Activated naive CD4-positive, alpha-beta T cell (primary cell): ENCODE measurements around the gene GUCY1A1.

ENCODE experiments used
- DNase-seq, 4 experiments: peaks; one replicate each; lab custom pipeline; 2025; lab: John Stamatoyannopoulos, UW

Gene GUCY1A1

DNA sequence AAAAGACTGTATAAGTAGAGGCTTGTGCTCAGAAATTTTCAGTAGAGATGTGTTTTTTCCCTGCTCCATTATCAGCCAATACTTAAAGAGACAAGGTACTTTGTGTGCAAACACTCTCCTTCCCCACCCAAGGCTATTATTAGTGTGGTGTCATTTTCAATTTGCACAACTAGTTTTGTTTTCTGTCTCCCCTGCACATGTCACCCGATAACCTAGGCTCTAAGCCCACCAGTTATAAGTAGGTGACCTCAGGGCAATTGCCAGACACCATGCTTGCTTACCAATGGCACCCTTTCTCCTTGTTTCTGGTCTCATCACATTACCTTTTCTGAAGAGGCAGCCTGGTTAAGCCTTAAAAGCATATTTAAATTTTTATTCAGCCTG is 8.0 kb upstream of the GUCY1A1 start:
- no peak for DNase-seq

DNA sequence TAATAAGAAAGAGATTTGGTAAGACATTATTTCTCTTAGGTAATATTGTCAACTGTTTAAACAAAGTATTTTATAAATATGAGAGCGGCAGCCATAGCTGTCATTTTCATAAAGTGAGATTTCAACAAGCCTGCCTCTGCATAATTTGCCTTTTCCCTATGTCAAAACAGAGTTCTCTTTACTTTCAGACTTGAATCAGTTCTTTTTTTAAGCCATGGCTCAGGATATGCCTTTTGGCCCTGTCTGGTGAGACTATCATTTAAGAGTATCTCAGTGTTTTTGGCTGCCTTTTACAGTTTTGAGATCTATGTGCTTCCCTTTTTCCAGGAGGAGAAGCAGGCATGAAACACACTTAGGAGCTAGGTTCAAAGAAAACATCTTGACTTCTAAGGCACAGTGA is 7.5 kb upstream of the GUCY1A1 start:
- DNase-seq: no peak

DNA sequence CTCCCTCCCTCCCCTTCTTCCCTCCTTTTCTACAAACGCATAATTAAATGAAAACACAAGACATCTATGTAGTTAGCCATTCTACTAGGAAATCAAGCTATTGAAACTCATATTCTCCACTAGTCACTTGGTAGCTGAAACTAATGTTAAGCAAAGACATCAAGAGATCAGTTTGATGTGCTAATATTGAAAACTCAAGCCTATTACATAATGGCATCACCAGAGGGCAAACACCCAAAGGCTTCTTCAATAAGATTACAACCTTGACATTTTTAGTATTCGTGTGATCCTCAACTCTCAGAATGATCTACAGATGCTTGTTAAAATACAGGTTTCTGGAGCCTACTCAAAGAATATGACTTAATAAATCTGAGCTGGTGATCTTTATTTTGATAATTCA is 6.2 kb upstream of the GUCY1A1 start:
- DNase-seq: no peak

DNA sequence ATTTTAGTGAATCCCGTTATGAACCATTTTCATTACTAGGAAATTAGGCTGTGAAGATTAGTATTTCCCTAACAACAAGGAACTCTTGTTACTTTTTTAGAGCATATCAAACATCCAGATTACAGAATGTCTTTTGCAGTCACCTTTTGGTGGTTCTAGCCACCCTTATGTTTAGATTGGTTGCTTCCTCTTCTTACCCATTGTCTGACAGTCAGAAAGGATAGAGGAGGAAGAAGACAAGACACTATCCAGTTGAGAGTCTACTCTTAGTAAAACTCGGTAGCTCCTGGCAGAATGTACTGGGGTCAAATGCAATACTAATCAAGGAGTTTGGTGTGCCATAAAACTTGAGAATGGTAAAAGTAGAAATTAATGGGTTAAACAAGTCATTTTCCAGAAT is 1.6 kb upstream of the GUCY1A1 start:
- no peak for DNase-seq

DNA sequence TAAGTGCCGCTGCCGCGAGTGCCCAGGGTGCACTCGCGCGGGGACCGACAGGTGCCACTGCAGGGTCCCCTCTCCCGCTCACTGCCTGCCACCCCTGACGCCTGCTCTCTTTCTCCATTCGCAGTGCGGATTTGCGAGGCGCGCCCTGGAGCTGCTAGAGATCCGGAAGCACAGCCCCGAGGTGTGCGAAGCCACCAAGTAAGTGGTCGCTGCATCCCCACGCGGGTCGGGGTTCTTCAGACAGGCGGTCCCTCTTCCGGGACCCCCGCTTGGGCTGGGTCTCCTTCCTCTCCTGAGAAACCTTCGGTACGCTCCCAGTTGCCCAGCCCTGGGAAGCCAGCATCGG is 547 bp downstream of the GUCY1A1 start:
- DNase-seq: peak in 3 of 4 experiments; percentile 1 to 4 (median 1)

DNA sequence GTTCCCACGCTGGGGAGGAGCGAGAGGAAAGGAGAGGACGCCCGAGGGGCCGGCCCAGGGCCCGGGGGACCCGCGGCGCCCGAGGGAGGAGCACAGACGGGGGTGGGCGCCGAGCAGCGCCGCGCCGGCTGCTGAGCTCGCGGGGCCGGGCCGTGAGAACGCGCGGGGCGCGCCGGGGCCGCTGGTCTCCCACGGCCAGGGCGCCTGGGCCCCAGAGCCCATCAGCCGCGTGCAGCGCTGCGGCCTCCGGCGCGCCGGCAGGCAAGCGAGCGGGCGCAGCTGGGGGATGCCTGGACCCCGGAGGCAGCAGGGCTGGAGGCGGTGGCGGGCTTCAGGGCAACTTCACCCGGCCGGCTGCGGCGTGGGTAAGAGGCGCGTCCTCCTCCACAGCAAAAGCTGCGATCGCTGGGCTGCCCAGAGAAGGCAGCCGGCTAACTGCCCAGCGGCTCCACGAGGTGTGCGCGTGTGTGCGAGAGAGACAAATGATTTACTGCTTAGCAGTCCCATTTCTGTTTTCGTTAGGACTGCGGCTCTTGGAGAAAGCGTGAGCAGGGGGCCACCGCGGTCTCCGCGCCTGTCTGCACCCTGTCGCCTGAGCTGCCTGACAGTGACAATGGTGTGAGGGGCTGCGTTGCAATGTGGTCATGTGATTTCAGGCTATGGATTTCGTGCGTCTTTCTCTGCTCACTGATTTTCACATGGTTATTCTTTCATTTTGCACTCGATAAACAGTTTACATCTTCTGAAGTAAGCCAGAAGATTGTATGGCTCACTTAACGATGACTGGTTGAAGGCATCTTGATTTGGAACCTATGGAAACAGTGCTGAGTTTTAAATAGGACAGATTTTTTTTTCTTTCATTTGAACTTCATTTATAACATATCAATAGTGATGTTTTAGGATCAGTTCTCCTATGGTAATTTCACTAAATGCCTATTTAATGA is 1.2 kb downstream of the GUCY1A1 start:
- no peak for DNase-seq

DNA sequence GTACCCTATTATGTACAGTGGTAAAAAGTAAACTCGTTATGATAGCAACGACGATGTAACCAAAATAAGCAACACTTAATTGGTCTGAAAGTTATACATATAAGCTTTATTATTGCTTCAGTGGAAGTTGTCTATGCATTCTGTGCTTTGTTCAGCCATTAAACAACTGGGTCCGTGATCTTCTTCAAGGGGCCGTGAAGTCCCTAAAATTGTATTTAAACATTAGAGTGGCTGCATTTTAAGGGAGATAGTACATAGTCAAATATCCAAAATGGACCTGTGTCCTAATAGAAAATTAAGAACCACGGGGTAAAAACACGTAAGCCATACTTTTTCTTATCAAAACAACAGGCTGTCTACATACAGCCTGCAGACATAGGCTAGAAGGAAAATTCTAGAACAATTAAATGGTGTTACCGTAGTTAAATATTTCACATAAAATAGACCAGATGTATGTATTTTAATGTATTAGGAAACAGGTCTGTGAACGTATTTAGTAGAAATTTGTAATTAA is 2.1 kb downstream of the GUCY1A1 start:
- no peak for DNase-seq

DNA sequence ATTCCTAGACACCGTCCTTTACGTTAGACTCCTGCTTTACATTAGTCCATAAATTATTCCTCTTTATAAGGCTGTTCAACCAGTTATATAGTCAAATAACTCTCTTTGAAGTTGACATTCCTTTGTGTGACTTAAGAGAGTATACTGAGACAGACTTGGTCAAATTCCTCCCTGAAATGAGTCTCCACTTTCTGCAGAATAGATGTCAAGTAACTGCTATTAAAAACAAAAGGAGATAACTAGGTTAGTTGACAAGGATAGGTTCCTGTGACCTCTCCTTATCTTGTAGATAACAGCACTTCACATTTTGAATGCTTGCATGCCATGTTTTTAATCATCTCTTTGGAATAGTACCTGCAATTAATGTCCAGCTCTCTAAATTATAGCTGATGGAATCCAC is 5.7 kb downstream of the GUCY1A1 start:
- DNase-seq: no peak

DNA sequence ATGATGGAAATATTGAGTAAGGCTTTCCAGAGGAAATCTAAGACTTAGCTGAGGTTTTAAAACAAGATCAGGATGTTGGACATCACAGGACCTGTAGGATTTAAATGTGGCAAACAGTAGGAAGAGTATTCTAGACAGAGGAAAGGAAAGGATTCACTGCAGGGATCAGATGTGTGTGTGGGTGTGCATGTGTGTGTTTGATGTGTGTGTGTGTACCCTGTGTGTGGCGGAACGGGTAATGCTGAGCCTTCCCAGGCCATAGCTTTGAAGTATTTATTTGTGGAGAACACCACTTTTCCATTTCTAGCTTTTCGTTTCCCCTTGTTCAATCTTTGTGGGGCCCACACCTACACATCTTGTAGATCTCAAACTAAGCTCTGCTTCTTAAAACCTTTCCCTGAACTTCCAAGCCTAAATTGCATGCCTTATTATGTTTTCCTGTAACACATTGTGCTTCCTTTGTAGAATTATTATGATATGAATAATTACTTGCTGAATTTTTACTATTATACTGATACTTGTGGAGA is 6.9 kb downstream of the GUCY1A1 start:
- no peak for DNase-seq

DNA sequence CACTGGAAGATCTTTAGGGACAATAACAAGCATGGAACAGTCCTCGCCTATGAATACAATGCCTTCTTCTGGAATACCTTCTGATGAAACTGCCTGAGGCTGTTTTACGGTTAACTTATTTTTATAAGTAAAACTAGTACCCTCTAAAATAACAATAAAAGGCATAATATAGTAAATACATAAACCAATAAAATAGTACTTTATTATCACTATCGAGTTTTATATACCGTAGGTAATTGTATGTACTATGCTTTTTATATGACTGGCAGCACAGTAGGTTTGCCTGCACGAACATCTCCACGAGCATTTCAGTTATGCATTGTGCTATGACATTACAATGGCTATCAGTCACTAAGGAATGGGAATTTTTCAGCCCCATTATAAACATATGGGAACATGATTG is 8.0 kb downstream of the GUCY1A1 start:
- no peak for DNase-seq

DNA sequence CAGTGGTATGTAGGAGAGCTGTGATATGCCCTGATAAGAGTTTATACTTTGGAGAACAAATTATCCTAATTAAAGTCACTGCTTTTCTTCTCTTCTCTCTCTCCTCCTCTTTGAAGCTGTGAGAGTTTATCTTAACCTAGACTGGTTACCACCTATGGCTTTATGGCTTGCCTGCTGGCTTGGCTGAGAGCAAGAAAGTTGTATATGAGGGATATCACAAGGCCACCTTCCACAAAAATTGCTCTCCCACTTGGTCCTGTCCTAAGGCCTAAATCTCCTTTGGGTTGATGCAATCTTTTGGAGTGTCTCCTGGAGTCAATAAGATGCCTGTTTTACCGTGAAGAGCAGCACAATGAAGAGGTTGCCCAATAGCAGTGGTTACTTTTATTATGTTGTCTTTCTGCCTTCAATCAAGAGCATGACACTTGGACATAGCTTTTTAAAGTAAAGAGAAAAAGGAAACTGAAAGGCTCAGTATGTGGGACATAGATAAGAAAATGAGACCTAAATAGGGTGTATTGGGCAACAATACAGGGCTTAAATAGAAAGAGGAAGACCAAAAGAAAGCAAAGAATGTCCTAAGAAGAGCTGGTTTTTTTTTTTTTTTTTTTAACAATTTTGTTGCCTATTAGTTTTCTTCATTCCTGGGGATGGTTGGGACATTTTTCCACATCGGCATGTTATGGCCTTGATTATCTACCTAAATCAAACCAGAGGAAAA is 9.2 kb downstream of the GUCY1A1 start:
- DNase-seq: no peak

DNA sequence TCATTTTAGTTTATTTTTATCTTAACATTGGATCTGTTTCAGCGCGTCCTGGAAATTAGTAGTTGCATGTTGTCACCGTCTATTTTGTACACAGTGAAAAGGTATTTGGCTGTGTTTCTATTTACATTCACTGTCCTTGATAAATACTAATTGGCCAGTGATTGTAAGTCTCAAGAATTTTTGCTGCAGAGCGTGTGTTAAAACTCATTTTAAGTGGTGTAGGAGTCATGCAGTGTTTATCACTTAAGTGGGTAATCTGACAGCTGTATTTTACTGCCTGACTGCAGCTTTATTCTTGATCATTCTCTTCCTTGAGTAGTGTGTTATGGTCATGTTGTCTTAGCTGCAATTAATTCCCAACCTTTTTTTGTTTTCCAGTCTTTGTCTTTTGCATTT is 9.8 kb downstream of the GUCY1A1 start:
- DNase-seq: no peak

DNA sequence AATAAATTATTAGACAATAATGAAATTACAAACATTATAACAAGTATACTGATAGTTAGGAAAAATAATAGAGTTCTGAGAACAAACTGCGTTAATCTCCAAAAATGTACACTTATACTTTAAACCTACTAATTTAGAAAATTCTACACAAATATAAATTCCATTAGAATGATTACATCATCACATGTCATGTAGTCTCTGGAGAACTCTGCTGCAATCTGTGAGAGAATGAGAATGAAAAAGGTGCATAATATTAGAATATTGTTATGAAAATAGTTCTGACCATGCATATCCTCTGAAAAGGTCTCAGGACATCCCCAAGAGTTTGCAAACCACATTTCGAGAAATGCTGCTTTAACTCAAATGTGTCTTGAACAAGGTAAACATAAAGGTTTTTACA is 11.4 kb downstream of the GUCY1A1 start:
- no peak for DNase-seq

DNA sequence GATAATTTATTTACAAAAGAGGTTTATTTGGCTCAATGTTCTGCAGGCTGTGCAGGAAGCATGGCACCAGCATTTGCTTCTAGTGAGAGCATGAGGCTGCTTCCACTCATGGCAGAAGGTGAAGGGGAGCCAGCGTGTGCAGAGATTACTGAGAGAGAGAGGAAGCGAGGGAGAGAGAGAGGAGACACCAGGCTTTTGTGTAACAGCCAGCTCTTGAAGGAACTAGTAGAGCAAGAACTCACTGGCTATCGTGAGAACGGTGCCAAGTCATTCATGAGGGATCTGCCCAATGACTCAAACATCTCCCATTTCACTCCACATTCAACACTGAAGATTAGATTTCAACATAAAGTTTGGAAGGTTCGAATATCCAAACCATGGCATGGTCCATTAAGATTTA is 12.7 kb downstream of the GUCY1A1 start:
- DNase-seq: no peak

DNA sequence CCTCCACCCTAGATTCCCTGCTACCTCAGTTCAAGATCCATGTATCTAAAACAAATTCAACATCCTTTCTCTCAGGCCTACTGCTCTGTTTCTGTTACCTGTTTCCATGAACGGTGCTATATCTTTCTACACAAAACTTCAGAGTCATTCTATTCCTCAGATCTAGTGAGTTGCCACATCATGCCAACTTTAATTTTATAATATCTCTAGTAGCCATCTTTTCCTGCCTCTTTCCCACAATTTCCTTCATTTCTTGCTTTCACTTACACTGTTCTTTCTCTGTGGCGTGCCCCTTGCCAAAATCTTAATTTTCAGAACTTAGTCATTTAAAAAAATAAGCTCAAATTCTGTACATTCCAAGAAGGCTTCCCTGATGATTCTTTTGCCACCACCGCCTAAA is 15.2 kb downstream of the GUCY1A1 start:
- DNase-seq: no peak

DNA sequence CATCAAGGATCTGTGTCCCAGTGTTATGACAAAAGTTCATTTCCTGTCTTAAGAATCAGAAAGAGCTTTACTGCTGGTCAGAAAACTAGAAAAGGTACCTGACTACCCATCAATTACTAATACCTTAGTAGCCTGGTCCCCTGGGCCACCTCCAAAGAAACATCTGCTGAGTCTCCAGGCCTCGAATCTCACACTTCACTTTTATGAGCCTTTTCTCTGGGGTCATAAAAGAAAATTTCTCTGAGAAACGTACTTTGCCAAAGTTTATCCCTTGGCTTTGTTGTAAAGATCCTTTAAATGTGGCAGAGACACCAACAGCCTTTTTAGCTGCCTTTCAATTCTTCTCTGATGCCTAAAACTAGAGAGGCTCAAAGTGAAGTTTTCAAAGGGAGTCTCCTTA is 17.8 kb downstream of the GUCY1A1 start:
- no peak for DNase-seq

DNA sequence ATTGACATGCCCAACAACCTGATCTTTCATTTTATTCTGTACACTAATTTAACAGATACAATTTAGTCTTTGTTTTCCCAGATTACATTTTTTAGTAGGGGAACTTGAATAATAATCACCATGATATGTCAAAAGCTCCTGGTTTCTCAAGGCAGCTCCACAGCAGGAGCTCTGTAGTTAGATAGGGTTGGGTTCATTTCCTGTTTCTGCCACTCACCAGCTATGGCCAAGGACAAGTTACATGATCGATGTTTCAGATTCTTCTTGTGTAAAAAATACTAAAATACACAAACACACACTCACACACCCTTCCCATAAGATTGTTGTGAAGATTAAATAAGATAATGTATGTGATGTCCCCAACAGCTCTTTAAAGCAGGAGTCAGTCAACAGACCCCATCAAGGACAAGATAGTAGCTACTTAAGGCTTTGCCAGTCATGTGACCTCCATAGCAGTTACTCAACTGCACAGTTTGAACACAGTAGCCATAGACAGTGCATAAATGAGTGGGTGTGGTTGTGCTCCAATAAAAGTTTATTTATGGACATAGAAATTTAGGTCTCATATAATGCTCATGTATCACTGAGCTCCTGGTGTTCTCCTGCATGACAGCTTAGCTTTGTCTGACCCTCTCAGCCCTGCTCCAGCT is 18.4 kb downstream of the GUCY1A1 start:
- DNase-seq: no peak

DNA sequence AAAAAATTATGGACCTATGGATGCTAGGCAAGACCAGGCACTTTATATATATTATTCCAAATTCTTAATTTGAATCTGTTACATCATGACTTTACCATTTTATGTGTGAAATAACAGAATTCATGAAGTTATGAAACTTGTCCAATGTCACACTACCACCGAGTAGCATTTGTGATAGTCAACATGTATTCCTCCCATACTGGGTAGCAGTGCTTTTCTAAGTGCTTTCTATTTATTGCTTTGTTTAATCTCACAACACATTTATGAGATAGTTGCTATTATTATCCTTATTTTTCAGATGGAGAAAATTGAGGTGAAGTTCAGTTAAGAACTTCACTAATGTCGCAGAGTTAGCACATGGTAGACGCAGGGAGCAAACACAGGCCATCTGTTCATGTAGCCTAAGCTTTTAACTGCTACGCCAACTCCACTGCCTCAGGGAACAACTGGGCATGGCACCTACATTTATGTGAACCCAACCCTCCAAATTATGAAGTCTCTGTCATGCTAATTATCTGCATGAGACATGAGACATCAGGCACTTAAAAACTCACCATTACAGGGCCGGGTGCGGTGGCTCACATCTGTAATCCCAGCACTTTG is 20.8 kb downstream of the GUCY1A1 start:
- DNase-seq: no peak

DNA sequence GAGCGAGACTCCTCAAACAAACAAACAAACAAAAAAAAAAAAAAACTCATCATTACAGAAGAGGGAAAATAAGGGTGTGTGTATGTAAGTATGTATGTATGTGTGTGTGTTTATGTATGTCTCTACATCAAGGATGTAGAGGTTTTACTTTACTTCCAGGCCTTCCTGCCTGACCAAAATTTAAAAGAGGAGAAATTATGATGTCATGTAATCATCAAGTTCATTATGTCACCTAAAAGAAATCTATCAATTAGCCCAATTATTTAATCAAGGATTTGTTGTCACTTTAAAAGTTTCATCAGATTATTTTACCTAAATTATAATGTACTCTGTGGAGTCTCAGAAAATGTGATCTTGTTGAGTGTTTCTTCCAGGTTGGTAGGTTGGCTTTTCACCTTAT is 21.6 kb downstream of the GUCY1A1 start:
- DNase-seq: no peak

DNA sequence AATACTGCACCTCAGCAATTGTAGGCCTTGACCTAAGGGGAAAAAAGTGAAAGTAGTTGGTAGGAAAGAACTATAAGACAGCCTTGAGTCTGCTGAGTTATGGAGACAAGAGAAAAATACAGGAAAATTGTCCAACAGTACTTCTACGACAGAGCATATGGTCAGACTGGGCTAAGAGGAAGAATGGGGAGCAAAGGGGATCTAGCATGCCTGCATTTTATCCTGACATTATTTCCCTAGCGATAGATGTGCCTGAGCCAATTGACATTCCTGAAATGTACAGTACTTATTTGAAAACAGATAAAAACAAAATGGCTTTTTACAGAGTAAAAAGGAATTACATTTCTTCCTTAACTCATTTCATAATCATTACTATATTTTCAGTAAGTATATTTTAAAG is 22.2 kb downstream of the GUCY1A1 start:
- no peak for DNase-seq

DNA sequence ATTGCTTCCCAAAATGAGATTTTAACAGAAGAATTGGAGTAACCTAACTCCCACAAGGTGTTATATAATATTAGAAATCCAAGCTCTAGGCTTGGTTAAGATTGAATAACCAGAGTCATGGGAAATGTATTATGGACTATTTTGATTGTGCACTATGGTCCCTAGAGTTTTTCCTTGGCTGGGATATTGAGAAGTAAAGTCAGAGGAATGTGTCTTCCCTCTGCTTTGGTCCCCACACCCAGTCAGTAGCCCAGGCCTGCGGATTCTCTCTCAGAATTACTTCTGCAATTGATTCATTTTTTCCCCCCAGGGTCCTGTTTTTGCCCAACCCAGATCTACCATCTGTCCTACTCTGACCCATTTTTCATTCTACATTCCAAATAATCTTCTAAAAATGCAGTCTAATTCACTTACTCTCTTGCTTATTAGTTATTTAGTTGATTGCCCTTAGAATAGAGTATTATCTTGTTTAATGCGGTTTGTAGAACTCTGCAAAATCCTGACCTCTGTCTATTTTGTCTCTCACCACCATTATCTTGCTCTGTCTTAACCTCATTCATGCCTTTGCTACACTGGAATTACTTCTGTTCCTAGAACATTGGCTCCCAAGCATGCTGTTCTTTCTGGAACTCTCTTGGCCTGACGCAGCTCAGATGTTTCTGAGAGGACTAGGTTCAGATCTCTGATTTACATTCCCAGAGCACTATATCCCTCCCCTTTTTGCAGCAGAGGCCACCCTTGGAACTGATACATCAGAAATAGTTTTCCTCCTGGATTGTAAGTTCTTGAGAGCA is 23.6 kb downstream of the GUCY1A1 start:
- no peak for DNase-seq
